ENCODE results near the gene AGO3.
"Not testable (repeated sequence)": the region's sequence is repeated elsewhere in the genome, so short reads cannot be mapped to it uniquely, and the experiment has no call there.

AGO3 gene

DNA sequence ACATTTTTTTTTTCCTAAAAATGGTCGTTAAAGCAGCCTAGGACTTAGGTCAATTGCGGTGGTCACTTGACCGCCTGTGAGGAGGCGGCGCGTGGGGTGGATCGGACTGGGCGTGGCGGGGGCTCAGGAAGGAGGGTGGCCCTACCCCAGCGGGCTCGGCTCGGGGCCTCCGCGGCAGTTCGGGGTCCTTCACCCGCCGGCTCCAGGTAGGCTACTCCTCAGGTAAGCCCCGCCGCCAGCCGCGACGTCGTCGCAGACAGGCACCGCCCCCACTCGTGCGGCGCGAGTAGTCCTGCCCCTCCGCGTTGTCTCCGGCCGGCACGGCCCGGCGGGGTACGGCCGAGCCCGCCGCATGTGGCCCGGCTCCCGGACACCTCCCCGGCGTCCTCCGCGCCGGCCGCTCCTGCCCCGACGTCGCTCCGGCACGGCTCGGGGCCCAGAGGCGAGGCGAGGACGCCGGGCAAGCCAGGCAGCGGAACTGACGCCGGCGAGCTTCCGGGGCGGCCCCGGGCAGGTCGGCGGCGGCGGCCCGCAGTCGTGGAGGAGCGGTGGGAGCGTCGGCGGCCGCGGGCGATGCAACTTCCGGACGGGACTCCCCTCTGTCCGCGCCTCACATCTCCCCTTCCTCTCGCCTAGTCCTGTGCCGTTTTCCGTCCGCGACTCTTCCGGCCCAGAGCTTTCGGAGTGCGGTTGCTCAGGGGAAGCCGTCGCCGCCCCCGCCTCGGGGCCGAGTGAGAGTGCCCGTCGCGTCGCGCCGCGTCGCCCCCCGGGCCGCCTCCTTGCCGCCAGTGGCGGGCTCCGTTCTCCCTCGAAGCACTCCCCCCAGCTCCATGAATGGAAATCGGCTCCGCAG lies at the start of gene AGO3:
AGO3 (plus strand) TSS at position 513 of the 853 bp plus-strand sequence; CDS start at position 835, 322 bp downstream.
- Histone ChIP-seq H3K36me3 (ENCODE audit: control insufficient read depth, insufficient read depth, low read length) (no peaks in the 10 kb centered on the region), H3K9ac (ENCODE audit: low read length) (peak within 1 kb of the TSS; percentile 69), H3K27me3 (ENCODE audit: control insufficient read depth, insufficient read depth, low read length) (no peaks in the 10 kb centered on the region), H3K27ac (ENCODE audit: low read depth, low read length) (peak within 1 kb of the TSS; percentile 99), H3K4me3 (ENCODE audit: low read length) (peak within 1 kb of the TSS; percentile 91), H3K4me1 (ENCODE audit: control insufficient read depth, insufficient read depth, low read length) (peaks cover 3% of the 10 kb centered on the region)

DNA sequence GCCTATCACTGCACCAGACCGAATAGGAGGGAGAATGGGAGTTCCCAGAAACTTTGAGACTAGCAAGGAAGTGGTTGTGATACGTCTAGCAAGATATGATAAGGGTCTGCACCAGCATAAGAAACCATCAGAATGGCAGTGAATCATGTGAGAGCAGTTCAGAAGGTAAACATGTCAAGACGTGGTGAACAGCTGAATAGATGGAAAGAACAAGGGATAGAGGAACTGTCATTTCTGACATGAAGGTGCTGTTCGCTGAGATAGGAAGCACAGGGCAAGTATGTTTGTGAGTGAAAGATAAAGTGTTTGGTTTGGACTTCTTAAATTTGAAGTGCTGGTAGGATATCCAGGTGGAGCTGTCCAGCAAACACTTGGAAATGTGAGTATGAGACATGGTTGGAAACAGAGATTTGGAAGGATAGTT lies 49.0 kb upstream of the AGO3 start:
- no peaks in the 10 kb centered on the region for H3K36me3 ChIP-seq (ENCODE audit: control insufficient read depth, insufficient read depth, low read length)
- H3K9ac ChIP-seq (ENCODE audit: low read length) = no peak overlapping the region
- H3K4me1 ChIP-seq (ENCODE audit: control insufficient read depth, insufficient read depth, low read length) = no peaks in the 10 kb centered on the region
- no peak overlapping the region for H3K4me3 ChIP-seq (ENCODE audit: low read length)
- H3K27ac ChIP-seq (ENCODE audit: low read depth, low read length) = no peak overlapping the region
- H3K27me3 ChIP-seq (ENCODE audit: control insufficient read depth, insufficient read depth, low read length) = no peaks in the 10 kb centered on the region

GRCh38 chr1:35882586-35882944 lies 48.3 kb upstream of the AGO3 start:
- Histone ChIP-seq H3K36me3 (ENCODE audit: control insufficient read depth, insufficient read depth, low read length) (no peaks in the 10 kb centered on the region), H3K4me3 (ENCODE audit: low read length) (peak overlapping the region; percentile 44), H3K9ac (ENCODE audit: low read length) (no peak overlapping the region), H3K4me1 (ENCODE audit: control insufficient read depth, insufficient read depth, low read length) (no peaks in the 10 kb centered on the region), H3K27ac (ENCODE audit: low read depth, low read length) (no peak overlapping the region), H3K27me3 (ENCODE audit: control insufficient read depth, insufficient read depth, low read length) (no peaks in the 10 kb centered on the region)

DNA sequence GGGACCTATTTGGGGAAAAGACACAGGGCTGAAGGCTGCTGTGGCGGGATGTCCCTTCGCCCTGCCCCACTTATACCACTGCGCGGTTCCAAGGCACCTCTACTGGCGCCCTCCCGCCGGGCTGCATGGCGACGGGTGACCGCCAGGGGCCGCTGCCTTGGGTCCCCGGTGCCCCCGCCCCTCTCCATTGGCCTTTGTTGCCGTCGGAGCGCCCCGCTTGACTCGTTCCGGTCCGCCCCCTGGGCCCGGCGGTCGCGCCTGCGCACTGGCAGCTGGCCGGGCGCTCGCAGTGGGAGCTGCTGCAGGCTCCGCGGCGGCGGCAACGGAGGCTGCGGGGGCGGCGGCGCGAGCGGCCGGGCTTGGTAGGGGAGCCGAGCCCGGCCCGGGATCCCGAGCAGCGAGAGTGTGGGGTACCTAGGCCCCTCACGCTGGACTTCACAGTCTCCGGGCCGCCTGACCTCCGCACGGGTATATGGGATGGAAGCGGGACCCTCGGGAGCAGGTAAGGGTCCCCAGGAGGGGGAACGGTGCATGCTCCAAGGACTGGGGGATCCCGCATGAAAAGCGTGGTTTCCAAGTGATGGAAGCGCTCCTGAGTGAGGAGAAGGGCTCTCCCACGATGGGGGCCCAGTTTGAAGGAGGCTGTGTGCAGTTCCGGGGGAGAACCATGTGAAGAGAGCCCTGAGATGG lies 47.8 kb upstream of the AGO3 start, which contains the start of gene AGO1:
AGO1 (plus strand) TSS at position 265 of the 690 bp plus-strand sequence; CDS start at position 478, 213 bp downstream.
- Histone ChIP-seq H3K27me3 (ENCODE audit: control insufficient read depth, insufficient read depth, low read length) (no peaks in the 10 kb centered on the region), H3K4me1 (ENCODE audit: control insufficient read depth, insufficient read depth, low read length) (no peaks in the 10 kb centered on the region), H3K4me3 (ENCODE audit: low read length) (peak within 1 kb of the TSS; percentile 100), H3K9ac (ENCODE audit: low read length) (peak within 1 kb of the TSS; percentile 89), H3K27ac (ENCODE audit: low read depth, low read length) (peak within 1 kb of the TSS; percentile 71), H3K36me3 (ENCODE audit: control insufficient read depth, insufficient read depth, low read length) (no peaks in the 10 kb centered on the region)

GRCh38 chr1:35883635-35884101 lies 47.2 kb upstream of the AGO3 start:
- Histone ChIP-seq H3K27me3 (ENCODE audit: control insufficient read depth, insufficient read depth, low read length) (no peaks in the 10 kb centered on the region), H3K4me1 (ENCODE audit: control insufficient read depth, insufficient read depth, low read length) (no peaks in the 10 kb centered on the region), H3K27ac (ENCODE audit: low read depth, low read length) (peak overlapping the region; percentile 71), H3K4me3 (ENCODE audit: low read length) (peak overlapping the region; percentile 100), H3K36me3 (ENCODE audit: control insufficient read depth, insufficient read depth, low read length) (no peaks in the 10 kb centered on the region), H3K9ac (ENCODE audit: low read length) (peak overlapping the region; percentile 89)

GRCh38 chr1:35884934-35885333 lies 46.0 kb upstream of the AGO3 start:
- no peaks in the 10 kb centered on the region for H3K4me1 ChIP-seq (ENCODE audit: control insufficient read depth, insufficient read depth, low read length)
- no peaks in the 10 kb centered on the region for H3K36me3 ChIP-seq (ENCODE audit: control insufficient read depth, insufficient read depth, low read length)
- no peak overlapping the region for H3K9ac ChIP-seq (ENCODE audit: low read length)
- no peaks in the 10 kb centered on the region for H3K27me3 ChIP-seq (ENCODE audit: control insufficient read depth, insufficient read depth, low read length)
- no peak overlapping the region for H3K27ac ChIP-seq (ENCODE audit: low read depth, low read length)
- no peak overlapping the region for H3K4me3 ChIP-seq (ENCODE audit: low read length)

GRCh38 chr1:35885961-35886558 lies 44.8 kb upstream of the AGO3 start:
- no peaks in the 10 kb centered on the region for H3K36me3 ChIP-seq (ENCODE audit: control insufficient read depth, insufficient read depth, low read length)
- H3K4me3 ChIP-seq (ENCODE audit: low read length) = no peak overlapping the region
- H3K4me1 ChIP-seq (ENCODE audit: control insufficient read depth, insufficient read depth, low read length) = no peaks in the 10 kb centered on the region
- no peak overlapping the region for H3K9ac ChIP-seq (ENCODE audit: low read length)
- H3K27me3 ChIP-seq (ENCODE audit: control insufficient read depth, insufficient read depth, low read length) = no peaks in the 10 kb centered on the region
- no peak overlapping the region for H3K27ac ChIP-seq (ENCODE audit: low read depth, low read length)

GRCh38 chr1:35886577-35887431 lies 44.1 kb upstream of the AGO3 start:
- Histone ChIP-seq H3K4me1 (ENCODE audit: control insufficient read depth, insufficient read depth, low read length) (no peaks in the 10 kb centered on the region), H3K9ac (ENCODE audit: low read length) (no peak overlapping the region), H3K36me3 (ENCODE audit: control insufficient read depth, insufficient read depth, low read length) (no peaks in the 10 kb centered on the region), H3K4me3 (ENCODE audit: low read length) (no peak overlapping the region), H3K27me3 (ENCODE audit: control insufficient read depth, insufficient read depth, low read length) (no peaks in the 10 kb centered on the region), H3K27ac (ENCODE audit: low read depth, low read length) (no peak overlapping the region)

DNA sequence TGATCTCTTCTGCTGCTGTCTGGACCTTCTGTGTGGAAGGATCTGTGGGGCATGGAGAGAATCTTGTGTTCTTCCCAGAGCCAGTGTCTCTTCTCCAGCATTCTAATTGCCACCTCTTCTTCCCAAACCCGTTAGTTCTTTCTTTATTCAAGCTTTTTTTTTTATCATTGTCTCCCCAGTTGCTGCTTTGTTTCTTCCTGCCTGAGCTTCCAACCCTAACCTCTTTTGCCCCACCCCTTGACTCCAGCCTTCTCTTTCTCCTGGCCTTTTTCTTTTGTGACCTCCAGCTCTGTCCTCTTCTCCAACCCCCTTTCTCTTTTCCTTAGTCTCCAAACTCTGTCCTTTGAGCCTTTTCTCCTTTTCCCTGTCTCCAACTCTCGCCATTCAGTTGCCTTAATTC lies 43.4 kb upstream of the AGO3 start:
- Histone ChIP-seq H3K27me3 (ENCODE audit: control insufficient read depth, insufficient read depth, low read length) (no peaks in the 10 kb centered on the region), H3K4me3 (ENCODE audit: low read length) (no peak overlapping the region), H3K9ac (ENCODE audit: low read length) (no peak overlapping the region), H3K27ac (ENCODE audit: low read depth, low read length) (no peak overlapping the region), H3K36me3 (ENCODE audit: control insufficient read depth, insufficient read depth, low read length) (peaks cover 2% of the 10 kb centered on the region), H3K4me1 (ENCODE audit: control insufficient read depth, insufficient read depth, low read length) (no peaks in the 10 kb centered on the region)

DNA sequence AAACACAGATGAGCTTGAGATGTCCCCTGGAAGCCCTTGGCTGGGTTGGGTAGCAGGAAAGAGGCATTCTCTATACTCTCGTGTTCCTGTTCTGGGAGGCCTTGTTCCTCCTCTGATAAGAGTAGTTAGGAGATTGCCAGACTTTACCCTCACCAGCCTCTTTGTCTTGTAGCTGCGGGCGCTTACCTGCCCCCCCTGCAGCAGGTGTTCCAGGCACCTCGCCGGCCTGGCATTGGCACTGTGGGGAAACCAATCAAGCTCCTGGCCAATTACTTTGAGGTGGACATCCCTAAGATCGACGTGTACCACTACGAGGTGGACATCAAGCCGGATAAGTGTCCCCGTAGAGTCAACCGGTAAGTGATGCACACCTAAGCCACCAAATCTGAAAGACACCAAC lies 42.6 kb upstream of the AGO3 start:
- Histone ChIP-seq H3K27ac (ENCODE audit: low read depth, low read length) (no peak overlapping the region), H3K36me3 (ENCODE audit: control insufficient read depth, insufficient read depth, low read length) (peaks cover 8% of the 10 kb centered on the region)

GRCh38 chr1:35888981-35889380 lies 41.9 kb upstream of the AGO3 start:
- H3K4me1 ChIP-seq (ENCODE audit: control insufficient read depth, insufficient read depth, low read length); H3K4me3 ChIP-seq (ENCODE audit: low read length); H3K27me3 ChIP-seq (ENCODE audit: control insufficient read depth, insufficient read depth, low read length); H3K27ac ChIP-seq (ENCODE audit: low read depth, low read length); H3K36me3 ChIP-seq (ENCODE audit: control insufficient read depth, insufficient read depth, low read length); H3K9ac ChIP-seq (ENCODE audit: low read length): not testable (repeated sequence)

More for the DNA sequence above, 42.6 kb upstream of the AGO3 start:
- Histone ChIP-seq H3K27me3 (ENCODE audit: control insufficient read depth, insufficient read depth, low read length) (no peaks in the 10 kb centered on the region), H3K4me1 (ENCODE audit: control insufficient read depth, insufficient read depth, low read length) (no peaks in the 10 kb centered on the region), H3K9ac (ENCODE audit: low read length) (no peak overlapping the region), H3K4me3 (ENCODE audit: low read length) (no peak overlapping the region)

Measured in rectal smooth muscle tissue (tissue), 1 donor.